Body of pancreas (tissue), 4 donors: Measurements from ENCODE around the gene PAPPA. TPM values are rescaled to one million over a fixed set of nuclear protein-coding genes. Genes with fewer than 3 reads are reported as not detected.
A peak's percentile ranks its signal among the peaks of the same experiment; 100 is the strongest.

ENCODE experiments used
- ATAC-seq: fragments of 150-250 bp; one replicate; pipeline ENCODE4 v1.9.1; 2016
- DNase-seq, 4 donors: peaks; one replicate each; pipeline ENCODE4 v3.0.0-alpha.2; 2019
- H3K27ac ChIP-seq, 4 donors: fragments of 200-600 bp; sonication (generic); 1 replicate in 3 of 4; 2 replicates in 1 of 4; pipeline versions ENCODE4 v1.5.1 to v1.6.1; 2016 to 2019; ENCODE audit warnings: mild to moderate bottlenecking in 1 of 4, mixed read lengths in 1 of 4, moderate library complexity in 1 of 4
- H3K27me3 ChIP-seq, 2 donors: fragments of 200-600 bp; sonication (generic); one replicate each; pipeline ENCODE4 v1.6.0; 2016; ENCODE audit warnings: mild to moderate bottlenecking in 1 of 2
- H3K36me3 ChIP-seq, 2 donors: fragments of 200-600 bp; sonication (generic); replicated peaks in 1 of 2; 2 replicates each; pipeline ENCODE4 v1.5.1; 2016; ENCODE audit warnings: low read depth in 2 of 2; ENCODE audit not compliant: insufficient read depth in 1 of 2
- H3K4me1 ChIP-seq: fragments of 200-600 bp; sonication (generic); one replicate; pipeline ENCODE4 v1.6.0; 2016
- H3K4me3 ChIP-seq, 2 donors: fragments of 200-600 bp; sonication (generic); 1 replicate in 1 of 2; 2 replicates in 1 of 2; pipeline ENCODE4 v1.5.1; 2016 to 2019
- H3K9me3 ChIP-seq, 3 donors: fragments of 200-600 bp; sonication (generic); 1 replicate in 2 of 3; 2 replicates in 1 of 3; pipeline ENCODE4 v1.5.1; 2016
- POLR2A ChIP-seq, 3 donors: fragments of 450-650 bp; IDR thresholded peaks; one replicate each; pipeline ENCODE4 v1.6.1; 2016; ENCODE audit warnings: antibody characterized with exemption in 3 of 3, mild to moderate bottlenecking in 2 of 3
- WGBS, 2 donors: methylation state at CpG; one replicate each; pipeline ENCODE4 v1.1.5; 2017; 5-methylcytosine and 5-hydroxymethylcytosine counted together
- intact Hi-C: fragments of 100-400 bp; cut with DNase I; formaldehyde crosslinking; loops from one replicate; pipeline ENCODE4 v1.15.1; 2023
- total RNA-seq, 2 donors: library from RNA; depleted of rRNA; stranded (reverse); fragments of >200 nt; gene quantifications; one replicate each; pipeline ENCODE4 v1.1.0, GENCODE V29; 2016
- TF ChIP-seq, protein P1 (sequence below), 7 experiments: fragments of 450-650 bp in 4 of 7; fragments of 200-600 bp in 3 of 7; sonication (generic) in 3 of 7; IDR thresholded peaks; one replicate each; pipeline ENCODE4 v1.5.1; 2016 to 2019; ENCODE audit warnings: antibody characterized with exemption in 7 of 7

PAPPA gene
- total RNA-seq, 2 donors from 2014 or later = 1.0 to 2.0 TPM

DNA sequence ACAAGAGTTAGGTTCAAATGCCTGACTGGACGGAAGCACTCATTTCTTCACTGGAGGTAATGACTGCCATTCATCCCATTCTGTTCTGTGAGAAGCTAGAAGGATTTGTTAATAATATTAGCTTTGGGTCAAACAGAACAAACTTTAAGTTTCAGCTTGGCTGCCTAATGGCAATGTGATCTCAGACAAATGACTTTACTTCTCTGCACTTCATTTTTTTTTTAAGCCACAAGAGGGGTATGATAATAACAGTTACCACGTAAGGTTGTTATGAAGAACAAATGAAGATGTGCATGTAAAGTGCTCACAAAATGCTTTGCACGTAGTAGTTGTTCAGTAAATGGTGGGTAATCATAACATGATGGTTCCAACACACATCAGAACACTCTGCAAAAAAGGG is 199.4 kb downstream of the PAPPA start:
- intact Hi-C loops = no loop called here
- no peaks in the 10 kb centered on the region for H3K36me3 ChIP-seq
- no peaks in the 10 kb centered on the region for H3K4me1 ChIP-seq
- no peak overlapping the region for H3K4me3 ChIP-seq
- DNase-seq = no peak
- 93 to 95% methylated on average over 3 of the region's 3 CpGs for WGBS, 2 donors
- ATAC-seq = no peak
- TF ChIP-seq POLR2A (IDR thresholded peaks at IDR 0.05) = no peak
- TF ChIP-seq, protein P1, sequence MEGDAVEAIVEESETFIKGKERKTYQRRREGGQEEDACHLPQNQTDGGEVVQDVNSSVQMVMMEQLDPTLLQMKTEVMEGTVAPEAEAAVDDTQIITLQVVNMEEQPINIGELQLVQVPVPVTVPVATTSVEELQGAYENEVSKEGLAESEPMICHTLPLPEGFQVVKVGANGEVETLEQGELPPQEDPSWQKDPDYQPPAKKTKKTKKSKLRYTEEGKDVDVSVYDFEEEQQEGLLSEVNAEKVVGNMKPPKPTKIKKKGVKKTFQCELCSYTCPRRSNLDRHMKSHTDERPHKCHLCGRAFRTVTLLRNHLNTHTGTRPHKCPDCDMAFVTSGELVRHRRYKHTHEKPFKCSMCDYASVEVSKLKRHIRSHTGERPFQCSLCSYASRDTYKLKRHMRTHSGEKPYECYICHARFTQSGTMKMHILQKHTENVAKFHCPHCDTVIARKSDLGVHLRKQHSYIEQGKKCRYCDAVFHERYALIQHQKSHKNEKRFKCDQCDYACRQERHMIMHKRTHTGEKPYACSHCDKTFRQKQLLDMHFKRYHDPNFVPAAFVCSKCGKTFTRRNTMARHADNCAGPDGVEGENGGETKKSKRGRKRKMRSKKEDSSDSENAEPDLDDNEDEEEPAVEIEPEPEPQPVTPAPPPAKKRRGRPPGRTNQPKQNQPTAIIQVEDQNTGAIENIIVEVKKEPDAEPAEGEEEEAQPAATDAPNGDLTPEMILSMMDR (IDR thresholded peaks at IDR 0.05) = no peak
- no peaks in the 10 kb centered on the region for H3K27me3 ChIP-seq
- H3K27ac ChIP-seq = no peak overlapping the region
- no peaks in the 10 kb centered on the region for H3K9me3 ChIP-seq

DNA sequence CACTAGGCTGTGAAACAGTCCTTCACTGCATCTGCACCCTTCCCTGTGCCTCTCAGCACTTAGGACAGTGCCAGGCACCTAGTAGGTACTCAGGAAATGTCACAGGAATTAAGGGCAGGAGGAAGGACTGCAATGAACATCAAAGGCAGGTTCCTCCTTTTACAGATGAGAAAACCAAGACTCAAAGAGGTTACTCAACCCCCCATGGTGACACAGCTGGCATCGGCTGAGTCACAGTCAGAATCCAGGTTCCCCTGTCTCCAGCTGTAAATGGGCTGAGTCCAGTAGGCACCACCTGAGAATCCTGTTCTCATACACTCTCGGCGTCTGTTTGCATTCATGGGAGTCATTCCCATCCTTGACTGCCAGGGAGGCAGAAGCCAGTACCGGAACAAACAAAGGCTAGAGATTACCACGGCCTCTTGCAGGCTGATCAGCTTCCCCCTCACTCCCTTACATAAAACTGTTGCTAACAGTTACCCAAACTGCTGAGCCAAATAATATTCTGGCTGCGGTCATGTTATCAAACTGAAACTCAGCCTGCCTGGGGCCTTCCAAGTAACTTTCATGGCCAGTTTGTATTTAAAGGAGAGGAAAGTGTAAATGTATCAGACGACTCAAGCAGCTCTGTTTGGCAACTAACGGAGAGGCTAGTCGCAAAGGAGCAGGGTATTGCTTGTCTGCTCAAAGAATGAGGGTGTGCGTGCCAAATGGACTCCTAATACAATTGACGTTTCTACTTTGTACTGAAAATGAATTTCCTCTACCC is 201.7 kb downstream of the PAPPA start:
- H3K27ac ChIP-seq = peak overlapping the region in 2 of 4 donors; percentile 39 to 51
- H3K4me3 ChIP-seq = no peak overlapping the region
- WGBS, 2 donors = 53 to 79% methylated on average over 11 of the region's 11 CpGs
- DNase-seq = peak in 2 of 4 donors; percentile 37 to 71
- H3K9me3 ChIP-seq = no peaks in the 10 kb centered on the region
- H3K27me3 ChIP-seq = no peaks in the 10 kb centered on the region
- intact Hi-C loops = no loop called here
- H3K4me1 ChIP-seq = no peaks in the 10 kb centered on the region
- TF ChIP-seq POLR2A (IDR thresholded peaks at IDR 0.05) = no peak
- TF ChIP-seq, protein P1 (IDR thresholded peaks at IDR 0.05) = no peak
- H3K36me3 ChIP-seq = no peaks in the 10 kb centered on the region
- ATAC-seq = peak; percentile 38

DNA sequence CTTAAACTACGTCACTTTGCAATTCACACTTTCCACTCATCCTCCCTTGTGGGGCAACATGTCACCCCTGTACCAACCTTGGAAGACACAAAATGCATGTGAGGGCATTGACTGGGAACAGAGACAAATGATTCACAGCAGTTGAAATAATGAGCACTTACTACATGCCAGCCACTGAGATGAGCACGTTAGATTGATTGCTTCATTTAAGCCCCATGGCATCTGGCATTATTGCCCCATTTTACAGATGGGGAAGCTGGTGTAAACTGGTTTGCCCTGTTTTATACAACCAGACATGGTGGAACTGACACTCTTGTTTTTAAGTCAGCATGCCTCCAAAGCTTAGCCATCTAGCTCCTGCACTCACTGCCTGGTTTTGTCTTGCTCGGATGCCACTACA is 204.7 kb downstream of the PAPPA start:
- intact Hi-C loops = no loop called here
- 86 to 90% methylated on average over 3 of the region's 3 CpGs for WGBS, 2 donors
- Histone ChIP-seq H3K27me3 (no peaks in the 10 kb centered on the region), H3K4me3 (no peak overlapping the region), H3K36me3 (no peaks in the 10 kb centered on the region), H3K4me1 (no peaks in the 10 kb centered on the region), H3K9me3 (no peaks in the 10 kb centered on the region), H3K27ac (no peak overlapping the region)
- DNase-seq (no peak), ATAC-seq (no peak)
- no peak for TF ChIP-seq POLR2A (IDR thresholded peaks at IDR 0.05)
- TF ChIP-seq, protein P1 (IDR thresholded peaks at IDR 0.05) = no peak

DNA sequence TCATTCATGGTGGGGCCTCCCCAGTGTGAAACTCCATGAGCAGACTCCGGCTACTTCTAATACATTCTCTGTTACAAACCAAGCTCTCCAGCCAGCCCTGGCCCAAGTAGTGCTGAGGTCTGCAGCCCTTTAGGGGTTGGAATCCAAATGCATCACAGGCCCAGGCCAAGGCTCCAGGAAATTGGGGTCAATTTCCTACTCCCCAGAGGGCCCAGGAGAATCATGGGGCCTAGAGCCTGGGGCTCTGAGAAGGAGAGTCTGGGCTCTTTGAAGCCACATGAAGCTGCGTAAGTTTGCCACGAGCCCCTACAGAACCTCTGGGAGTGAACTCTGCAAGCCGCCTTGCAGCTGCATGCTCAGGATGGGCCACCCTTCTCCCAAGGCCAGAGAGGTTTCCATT is 206.4 kb downstream of the PAPPA start:
- Histone ChIP-seq H3K36me3 (no peaks in the 10 kb centered on the region), H3K4me1 (peaks cover 1% of the 10 kb centered on the region), H3K27me3 (no peaks in the 10 kb centered on the region), H3K9me3 (no peaks in the 10 kb centered on the region), H3K4me3 (no peak overlapping the region), H3K27ac (no peak overlapping the region)
- intact Hi-C loops = no loop called here
- WGBS, 2 donors = 61 to 67% methylated on average over 4 of the region's 4 CpGs
- TF ChIP-seq, protein P1 (IDR thresholded peaks at IDR 0.05) = no peak
- no peak for TF ChIP-seq POLR2A (IDR thresholded peaks at IDR 0.05)
- ATAC-seq (no peak), DNase-seq (no peak)

DNA sequence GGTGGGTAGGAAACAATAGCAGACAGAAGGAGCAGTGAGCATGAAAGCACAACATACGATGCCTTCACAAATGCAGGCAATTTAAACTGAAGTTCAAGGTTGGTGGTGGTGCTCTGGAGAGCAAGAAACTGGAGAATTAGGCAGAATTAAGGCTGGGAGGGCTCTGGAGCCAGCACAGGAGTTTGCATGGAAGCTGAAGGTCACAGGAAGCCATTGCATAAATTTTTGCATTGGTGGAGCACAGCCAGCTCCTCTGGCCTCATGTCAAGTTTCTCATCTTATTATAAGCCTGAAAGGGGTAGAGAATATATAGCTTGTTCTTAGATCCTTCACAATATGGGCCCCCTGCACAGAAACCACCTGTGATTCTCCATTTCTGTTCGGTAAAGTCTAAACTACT is 207.4 kb downstream of the PAPPA start:
- Histone ChIP-seq H3K9me3 (no peaks in the 10 kb centered on the region), H3K4me3 (no peak overlapping the region), H3K27ac (no peak overlapping the region), H3K27me3 (no peaks in the 10 kb centered on the region), H3K36me3 (no peaks in the 10 kb centered on the region), H3K4me1 (peaks cover 4% of the 10 kb centered on the region)
- 92 to 95% methylated on average over 2 of the region's 2 CpGs for WGBS, 2 donors
- DNase-seq (no peak), ATAC-seq (no peak)
- intact Hi-C loops = no loop called here
- TF ChIP-seq, protein P1 (IDR thresholded peaks at IDR 0.05) = no peak
- TF ChIP-seq POLR2A (IDR thresholded peaks at IDR 0.05) = no peak
